Peyer's patch (tissue), 4 donors: Measurements from ENCODE around the gene ALG5. TPM values are rescaled to one million over a fixed set of nuclear protein-coding genes. Genes with fewer than 3 reads are reported as not detected.

Experiments
- DNase-seq, 3 donors: peaks; one replicate each; pipeline ENCODE4 v3.0.0-alpha.2; 2017 to 2019
- H3K27ac ChIP-seq, 4 donors: fragments of 200-600 bp; sonication (generic); one replicate each; pipeline ENCODE4 v1.5.1; 2016 to 2019
- H3K27me3 ChIP-seq, 2 donors: fragments of 200-600 bp; sonication (generic); one replicate each; pipeline ENCODE4 v1.5.1; 2019
- H3K36me3 ChIP-seq, 3 donors: fragments of 200-600 bp; sonication (generic); one replicate each; pipeline ENCODE4 v1.5.1; 2016 to 2019
- H3K4me1 ChIP-seq, 4 donors: fragments of 200-600 bp; sonication (generic); one replicate each; pipeline ENCODE4 v1.5.1; 2016 to 2019
- H3K4me3 ChIP-seq, 4 donors: fragments of 200-600 bp; sonication (generic); 1 replicate in 3 of 4; 2 replicates in 1 of 4; pipeline ENCODE4 v1.5.1; 2016 to 2019; ENCODE audit warnings: mild to moderate bottlenecking in 1 of 4
- H3K9me3 ChIP-seq, 4 donors: fragments of 200-600 bp; sonication (generic); one replicate each; pipeline ENCODE4 v1.5.1; 2016 to 2019; ENCODE audit warnings: mild to moderate bottlenecking in 1 of 4
- CTCF ChIP-seq, 6 experiments: fragments of 450-650 bp in 4 of 6; fragments of 200-600 bp in 2 of 6; sonication (generic) in 1 of 6; IDR thresholded peaks; one replicate each; pipeline ENCODE4 v1.5.1; 2017 to 2019; ENCODE audit warnings: antibody characterized with exemption in 6 of 6, mild to moderate bottlenecking in 3 of 6, moderate library complexity in 1 of 6
- POLR2A ChIP-seq, 2 donors: fragments of 450-650 bp; IDR thresholded peaks; one replicate each; pipeline ENCODE4 v1.5.1; 2017; ENCODE audit warnings: antibody characterized with exemption in 2 of 2, mild to moderate bottlenecking in 2 of 2, moderate library complexity in 2 of 2
- total RNA-seq, 4 donors: library from RNA; depleted of rRNA; stranded (reverse); fragments of >200 nt; gene quantifications; one replicate each; pipeline ENCODE4 v1.1.0, GENCODE V29; 2016

The ALG5 gene
- total RNA-seq, 4 donors from 2014 or later, result 21.3 to 25.4 (median 22.3) TPM

- TF ChIP-seq CTCF (IDR thresholded peaks at IDR 0.05) (no peak), POLR2A (IDR thresholded peaks at IDR 0.05) (no peak)
- no peak overlapping the region for H3K4me3 ChIP-seq
- no peak overlapping the region for H3K27ac ChIP-seq
- no peaks in the 10 kb centered on the region for H3K9me3 ChIP-seq
- H3K27me3 ChIP-seq, result no peaks in the 10 kb centered on the region
- no peaks in the 10 kb centered on the region for H3K4me1 ChIP-seq
- peaks cover 0 to 76% (median 0%) of the 10 kb centered on the region in 3 donors for H3K36me3 ChIP-seq
- DNase-seq, result no peak
Observed at GRCh38 chr13:36965767-36966166, 33.4 kb downstream of the ALG5 start.

- TF ChIP-seq POLR2A (IDR thresholded peaks at IDR 0.05) (no peak), CTCF (IDR thresholded peaks at IDR 0.05) (no peak)
- no peak for DNase-seq
- Histone ChIP-seq H3K4me3 (no peak overlapping the region), H3K27me3 (no peaks in the 10 kb centered on the region), H3K36me3 (peaks cover 0 to 36% (median 0%) of the 10 kb centered on the region in 3 donors), H3K27ac (no peak overlapping the region), H3K9me3 (no peaks in the 10 kb centered on the region), H3K4me1 (no peaks in the 10 kb centered on the region)
Observed at GRCh38 chr13:36959456-36960116, 39.6 kb downstream of the ALG5 start.

- peaks cover 0 to 32% (median 0%) of the 10 kb centered on the region in 3 donors for H3K36me3 ChIP-seq
- no peak for DNase-seq
Observed at GRCh38 chr13:36954542-36954941, 44.6 kb downstream of the ALG5 start.

GRCh38 chr13:36950920-36951319 is 48.2 kb downstream of the ALG5 start:
- DNase-seq, result no peak
- Histone ChIP-seq H3K9me3 (no peaks in the 10 kb centered on the region), H3K27ac (no peak overlapping the region), H3K4me1 (no peaks in the 10 kb centered on the region), H3K4me3 (no peak overlapping the region), H3K36me3 (peaks cover 0 to 41% (median 0%) of the 10 kb centered on the region in 3 donors), H3K27me3 (no peaks in the 10 kb centered on the region)
- TF ChIP-seq POLR2A (IDR thresholded peaks at IDR 0.05) (no peak), CTCF (IDR thresholded peaks at IDR 0.05) (no peak)

More at GRCh38 chr13:36954542-36954941, 44.6 kb downstream of the ALG5 start:
- H3K4me1 ChIP-seq, result no peaks in the 10 kb centered on the region
- no peak overlapping the region for H3K27ac ChIP-seq
- H3K4me3 ChIP-seq, result no peak overlapping the region
- H3K27me3 ChIP-seq, result no peaks in the 10 kb centered on the region
- H3K9me3 ChIP-seq, result no peaks in the 10 kb centered on the region
- no peak for TF ChIP-seq POLR2A (IDR thresholded peaks at IDR 0.05)
- TF ChIP-seq CTCF (IDR thresholded peaks at IDR 0.05), result no peak

- Histone ChIP-seq H3K4me3 (no peak overlapping the region), H3K36me3 (peaks cover 0 to 41% (median 0%) of the 10 kb centered on the region in 3 donors), H3K27me3 (no peaks in the 10 kb centered on the region), H3K9me3 (no peaks in the 10 kb centered on the region), H3K27ac (no peak overlapping the region), H3K4me1 (no peaks in the 10 kb centered on the region)
- DNase-seq, result no peak
- TF ChIP-seq CTCF (IDR thresholded peaks at IDR 0.05) (no peak), POLR2A (IDR thresholded peaks at IDR 0.05) (no peak)
Observed at GRCh38 chr13:36950330-36950729, 48.8 kb downstream of the ALG5 start.
